HCT116 (cell line): ENCODE data around the gene ARHGEF17. TPM values are rescaled to one million over a fixed set of nuclear protein-coding genes. Genes with fewer than 3 reads are reported as not detected.

Experiments
- ATAC-seq: fragments of 200-7000 bp; cut with Tn5 transposase; 2 replicates; pipeline ENCODE4 v1.9.1; 2020; ENCODE audit warnings: mild to moderate bottlenecking, moderate library complexity
- BruUV-seq: library from RNA; stranded (reverse); fragments of 400-500 nt; replicated peaks from 2 replicates; lab custom pipeline; 2021; lab: Mats Ljungman, UMichigan
- CTCF ChIA-PET: fragments of 300-600 bp; sonication (Branson Sonifier 250); formaldehyde crosslinking; loops from one replicate; lab custom pipeline; 2021; ENCODE audit warnings: antibody characterized with exemption; lab: Charles Lee
- POLR2A ChIA-PET: fragments of 300-600, 350-600 bp; sonication (Branson Sonifier 250); formaldehyde crosslinking; loops from one replicate; lab custom pipeline; 2021; ENCODE audit warnings: antibody characterized with exemption; lab: Charles Lee
- RAD21 ChIA-PET, 2 experiments: fragments of 300-600 bp; sonication (Branson Sonifier 250); formaldehyde crosslinking; loops; one replicate each; lab custom pipeline; 2023; ENCODE audit warnings: low total read pairs in 2 of 2; ENCODE audit not compliant: uncharacterized antibody in 2 of 2, unreplicated experiment in 2 of 2, low non-redundant PET in 1 of 2; lab: Charles Lee
- DNase-seq: peaks from one replicate; pipeline ENCODE4 v3.0.0-alpha.2; 2010; ENCODE audit warnings: low read depth, low spot score
- H2AFZ ChIP-seq: fragments of 200-600 bp; shearing (Covaris generic), sonication (generic); 2 replicates; pipeline ENCODE4 v1.6.1; 2017; ENCODE audit warnings: low read depth, mixed run types, mixed read lengths, antibody characterized with exemption, low read length; ENCODE audit not compliant: poor library complexity, severe bottlenecking
- H3K27ac ChIP-seq: 2 replicates; pipeline ENCODE4 v1.5.1; 2012; ENCODE audit warnings: low read depth, low read length
- H3K27me3 ChIP-seq: fragments of 200-600 bp; sonication (generic); 2 replicates; pipeline ENCODE4 v1.6.1; 2016; ENCODE audit warnings: mixed run types, low read length, mixed read lengths; ENCODE audit not compliant: insufficient read depth
- H3K36me3 ChIP-seq, 2 experiments: fragments of 200-500 bp in 1 of 2; fragments of 200-600 bp in 1 of 2; sonication (Bioruptor generic) in 1 of 2; sonication (generic) in 1 of 2; 2 replicates each; pipeline versions ENCODE4 v1.5.1 to v1.6.1; 2014 to 2016; ENCODE audit warnings: low read length in 2 of 2, inconsistent platforms in 1 of 2, mixed read lengths in 1 of 2, mixed run types in 1 of 2; ENCODE audit not compliant: insufficient read depth in 2 of 2, control insufficient read depth in 1 of 2
- H3K4me1 ChIP-seq, 2 experiments: fragments of 200-600 bp in 1 of 2; sonication (generic) in 1 of 2; 2 replicates each; pipeline versions ENCODE4 v1.5.1 to v1.6.1; 2012 to 2017; ENCODE audit warnings: low read length in 2 of 2, inconsistent platforms in 1 of 2, mild to moderate bottlenecking in 1 of 2, mixed read lengths in 1 of 2, mixed run types in 1 of 2, moderate library complexity in 1 of 2; ENCODE audit not compliant: insufficient read depth in 2 of 2, control insufficient read depth in 1 of 2
- H3K4me2 ChIP-seq: fragments of 200-600 bp; sonication (generic); 2 replicates; pipeline ENCODE4 v1.6.1; 2017; ENCODE audit warnings: mixed run types, low read length, mixed read lengths
- H3K4me3 ChIP-seq, 2 experiments: fragments of 200-600 bp in 1 of 2; sonication (generic) in 1 of 2; replicated peaks in 1 of 2; 2 replicates each; pipeline ENCODE4 v1.5.1; 2011 to 2016; ENCODE audit warnings: low read length in 2 of 2, control low read depth in 1 of 2, low read depth in 1 of 2, mild to moderate bottlenecking in 1 of 2, mixed read lengths in 1 of 2, mixed run types in 1 of 2
- H3K79me2 ChIP-seq: fragments of 200-600 bp; sonication (generic); 2 replicates; pipeline ENCODE4 v1.6.1; 2017; ENCODE audit warnings: mild to moderate bottlenecking, mixed run types, low read length, moderate library complexity, mixed read lengths; ENCODE audit not compliant: insufficient read depth
- H3K9ac ChIP-seq: fragments of 200-600 bp; sonication (generic); 2 replicates; pipeline ENCODE4 v1.6.1; 2016; ENCODE audit warnings: low read length, mixed read lengths
- H3K9me2 ChIP-seq: fragments of 200-600 bp; sonication (generic), shearing (Covaris generic); 2 replicates; pipeline ENCODE4 v1.6.1; 2017; ENCODE audit warnings: mixed run types, mild to moderate bottlenecking, moderate library complexity; ENCODE audit not compliant: insufficient read depth
- H3K9me3 ChIP-seq, 2 experiments: fragments of 200-500 bp in 1 of 2; fragments of 200-600 bp in 1 of 2; sonication (Bioruptor generic) in 1 of 2; sonication (generic) in 1 of 2; 2 replicates each; pipeline ENCODE4 v1.6.1; 2014 to 2017; ENCODE audit warnings: low read length in 2 of 2, mixed read lengths in 2 of 2, inconsistent platforms in 1 of 2, low read depth in 1 of 2, mild to moderate bottlenecking in 1 of 2, mixed run types in 1 of 2, moderate library complexity in 1 of 2; ENCODE audit not compliant: control insufficient read depth in 1 of 2, insufficient read depth in 1 of 2
- H4K20me1 ChIP-seq: fragments of 200-600 bp; sonication (generic), shearing (Covaris generic); 2 replicates; pipeline ENCODE4 v1.6.1; 2017; ENCODE audit warnings: mixed run types, mild to moderate bottlenecking, moderate library complexity; ENCODE audit not compliant: insufficient read depth
- ATF3 ChIP-seq: IDR thresholded peaks from 2 replicates; pipeline ENCODE4 v1.6.1; 2012
- CBX3 ChIP-seq: IDR thresholded peaks from 2 replicates; pipeline ENCODE4 v1.6.1; 2012; ENCODE audit warnings: low read depth
- CEBPB ChIP-seq: IDR thresholded peaks from 2 replicates; pipeline ENCODE4 v1.6.1; 2012; ENCODE audit warnings: low read depth
- EZH2phosphoT487 ChIP-seq: fragments of 200-600 bp; IDR thresholded peaks from 2 replicates; pipeline ENCODE4 v1.6.1; 2018; ENCODE audit warnings: antibody characterized with exemption, borderline replicate concordance
- FOSL1 ChIP-seq: IDR thresholded peaks from 2 replicates; pipeline ENCODE4 v1.6.1; 2012; ENCODE audit warnings: low read depth
- MAX ChIP-seq: IDR thresholded peaks from 2 replicates; pipeline ENCODE4 v1.6.1; 2012
- RAD21 ChIP-seq: IDR thresholded peaks from 2 replicates; pipeline ENCODE4 v1.6.1; 2012; ENCODE audit warnings: low read depth, mild to moderate bottlenecking
- SIN3A ChIP-seq: IDR thresholded peaks from 2 replicates; pipeline ENCODE4 v1.6.1; 2012; ENCODE audit warnings: low read depth
- TCF7L2 ChIP-seq: IDR thresholded peaks from 2 replicates; pipeline ENCODE4 v1.7.0; 2011; ENCODE audit warnings: borderline replicate concordance, inconsistent platforms; ENCODE audit not compliant: insufficient read depth, insufficient read length; ENCODE audit errors: extremely low read depth
- ZBTB33 ChIP-seq: IDR thresholded peaks from 2 replicates; pipeline ENCODE4 v1.6.1; 2011; ENCODE audit warnings: mild to moderate bottlenecking, low read length, moderate library complexity; ENCODE audit not compliant: insufficient replicate concordance; ENCODE audit errors: extremely low read depth
- ZFX ChIP-seq: fragments of 450-650 bp; IDR thresholded peaks from 2 replicates; pipeline ENCODE4 v1.6.1; 2017
- ZNF274 ChIP-seq: fragments of 200-500 bp; sonication (Bioruptor generic); IDR thresholded peaks from 2 replicates; pipeline ENCODE4 v1.6.1; 2014; ENCODE audit warnings: mild to moderate bottlenecking, low read depth, low read length, inconsistent platforms
- intact Hi-C: fragments of 100-400 bp; cut with micrococcal nuclease; formaldehyde crosslinking; loops from 2 replicates; pipeline ENCODE4 v1.10.0; 2022
- total RNA-seq: library from RNA; stranded (reverse); gene quantifications from one replicate; pipeline ENCODE4 v1.2.1, GENCODE V29; 2021; ENCODE audit not compliant: unreplicated experiment
- TF ChIP-seq, protein P1 (sequence below), 3 experiments: fragments of 200-600 bp in 1 of 3; sonication (generic) in 1 of 3; IDR thresholded peaks in 2 of 3; conservative IDR thresholded peaks in 1 of 3; 2 replicates each; pipeline ENCODE4 v1.5.1; 2012 to 2017; ENCODE audit warnings: low read depth in 2 of 3, low read length in 2 of 3, antibody characterized with exemption in 1 of 3, borderline replicate concordance in 1 of 3, control low read depth in 1 of 3, mild to moderate bottlenecking in 1 of 3, mixed read lengths in 1 of 3, mixed run types in 1 of 3, moderate library complexity in 1 of 3; ENCODE audit not compliant: insufficient read depth in 1 of 3

Gene ARHGEF17
- total RNA-seq, 1 experiment from 2014 or later = 18.2 TPM

- H3K27ac ChIP-seq = no peak overlapping the region
- no peak overlapping the region for H3K4me3 ChIP-seq
- no peaks in the 10 kb centered on the region for H3K36me3 ChIP-seq
- no peaks in the 10 kb centered on the region for H3K9me2 ChIP-seq
- ChIA-PET POLR2A (interaction anchor here (1.0 kb wide), 1 partner anchor 9 kb away, joined by 4 read pairs; no protein-coding TSS in a partner anchor), RAD21 (no interaction called here), CTCF (interaction anchor here (0.6 to 2.7 kb wide), 8 partner anchors 8 to 504 kb away, joined by 3 to 16 read pairs (median 4); partner anchors contain the start of gene STARD10)
- TF ChIP-seq ZFX (no peak), CBX3 (no peak), FOSL1 (no peak), SIN3A (no peak), RAD21 (no peak), CEBPB (no peak), ZNF274 (no peak), EZH2phosphoT487 (no peak), TCF7L2 (no peak), ZBTB33 (no peak), MAX (no peak), ATF3 (no peak)
- TF ChIP-seq, protein P1, sequence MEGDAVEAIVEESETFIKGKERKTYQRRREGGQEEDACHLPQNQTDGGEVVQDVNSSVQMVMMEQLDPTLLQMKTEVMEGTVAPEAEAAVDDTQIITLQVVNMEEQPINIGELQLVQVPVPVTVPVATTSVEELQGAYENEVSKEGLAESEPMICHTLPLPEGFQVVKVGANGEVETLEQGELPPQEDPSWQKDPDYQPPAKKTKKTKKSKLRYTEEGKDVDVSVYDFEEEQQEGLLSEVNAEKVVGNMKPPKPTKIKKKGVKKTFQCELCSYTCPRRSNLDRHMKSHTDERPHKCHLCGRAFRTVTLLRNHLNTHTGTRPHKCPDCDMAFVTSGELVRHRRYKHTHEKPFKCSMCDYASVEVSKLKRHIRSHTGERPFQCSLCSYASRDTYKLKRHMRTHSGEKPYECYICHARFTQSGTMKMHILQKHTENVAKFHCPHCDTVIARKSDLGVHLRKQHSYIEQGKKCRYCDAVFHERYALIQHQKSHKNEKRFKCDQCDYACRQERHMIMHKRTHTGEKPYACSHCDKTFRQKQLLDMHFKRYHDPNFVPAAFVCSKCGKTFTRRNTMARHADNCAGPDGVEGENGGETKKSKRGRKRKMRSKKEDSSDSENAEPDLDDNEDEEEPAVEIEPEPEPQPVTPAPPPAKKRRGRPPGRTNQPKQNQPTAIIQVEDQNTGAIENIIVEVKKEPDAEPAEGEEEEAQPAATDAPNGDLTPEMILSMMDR (IDR thresholded peaks at IDR 0.05 in 2 of 3, conservative IDR thresholded peaks at IDR 0.05 in 1 of 3; ENCODE audit: borderline replicate concordance in 1 of 3, insufficient read depth in 1 of 3, low read depth in 2 of 3, low read length in 2 of 3) = no peak
- DNase-seq = no peak
- H3K4me1 ChIP-seq = peaks cover 0 to 7% of the 10 kb centered on the region in 2 experiments; a peak in 2 of 4 replicates
- no peak overlapping the region for H2AFZ ChIP-seq
- intact Hi-C loops = no loop called here
- no peak overlapping the region for H3K9ac ChIP-seq
- no peak for ATAC-seq
- H3K79me2 ChIP-seq = no peaks in the 10 kb centered on the region
- BruUV-seq = no TSS peak
- no peak overlapping the region for H3K4me2 ChIP-seq
- H4K20me1 ChIP-seq = no peaks in the 10 kb centered on the region
- no peaks in the 10 kb centered on the region for H3K9me3 ChIP-seq
- H3K27me3 ChIP-seq = no peaks in the 10 kb centered on the region; the same call in 1 of the 2 replicates
Measured at GRCh38 chr11:73297702-73298101, 10.4 kb upstream of the ARHGEF17 start.
